HepG2 (cell line): ENCODE measurements around the gene CTDSP2. TPM values are rescaled to one million over a fixed set of nuclear protein-coding genes. Genes with fewer than 3 reads are reported as not detected.

Source experiments
- EEA1 ChIP-seq: sonication (generic); formaldehyde crosslinking; IDR thresholded peaks from 2 replicates; pipeline ENCODE4 v1.5.1; 2020; ENCODE audit warnings: mild to moderate bottlenecking, missing genetic modification reagents, borderline replicate concordance
- EHMT2 ChIP-seq: fragments of 200-600 bp; sonication (generic); IDR thresholded peaks from 2 replicates; pipeline ENCODE4 v1.7.0; 2017; ENCODE audit warnings: antibody characterized with exemption, low read depth, low read length, borderline replicate concordance
- KDM2A ChIP-seq: sonication (generic); formaldehyde crosslinking; IDR thresholded peaks from 2 replicates; pipeline ENCODE4 v1.4.0; 2020; ENCODE audit warnings: low read depth, missing genetic modification reagents, borderline replicate concordance
- MAFG ChIP-seq: sonication (generic); formaldehyde crosslinking; IDR thresholded peaks from 2 replicates; pipeline ENCODE4 v1.5.1; 2020; ENCODE audit warnings: mild to moderate bottlenecking, missing genetic modification reagents
- MYC ChIP-seq: sonication (generic); formaldehyde crosslinking; IDR thresholded peaks from 2 replicates; pipeline ENCODE4 v1.9.0; 2021; ENCODE audit warnings: missing genetic modification reagents, borderline replicate concordance
- SAP130 ChIP-seq: IDR thresholded peaks from 2 replicates; pipeline ENCODE4 v1.6.1; 2016; ENCODE audit warnings: low read depth
- SP5 ChIP-seq: IDR thresholded peaks from 2 replicates; pipeline ENCODE4 v1.6.1; 2016; ENCODE audit warnings: low read depth, borderline replicate concordance
- TGIF2 ChIP-seq: IDR thresholded peaks from 2 replicates; pipeline ENCODE4 v1.6.1; 2016; ENCODE audit warnings: control low read depth, missing compliant biosample characterization
- ZNF317 ChIP-seq: sonication (generic); formaldehyde crosslinking; IDR thresholded peaks from 2 replicates; pipeline ENCODE4 v1.5.0; 2020; ENCODE audit warnings: mild to moderate bottlenecking, missing genetic modification reagents
- ZNF616 ChIP-seq: sonication (generic); formaldehyde crosslinking; IDR thresholded peaks from 2 replicates; pipeline ENCODE4 v1.5.0; 2020; ENCODE audit warnings: low read depth, mild to moderate bottlenecking, missing genetic modification reagents
- ZNF782 ChIP-seq: sonication (generic); formaldehyde crosslinking; IDR thresholded peaks from 2 replicates; pipeline ENCODE4 v1.4.0; 2020; ENCODE audit warnings: missing genetic modification reagents, mild to moderate bottlenecking, borderline replicate concordance
- polyA plus RNA-seq, 8 experiments: library from polyadenylated mRNA; depleted of rRNA in 3 of 8; stranded (reverse) in 7 of 8; unstranded in 1 of 8; fragments of >200 nt; fragmentation: Illumina TruSeq in 4 of 8; extraction: Trizol in 4 of 8; gene quantifications; 2 replicates each; pipeline versions ENCODE4 v1.2.1 to v1.2.3, GENCODE V29; 2011 to 2016; ENCODE audit warnings: low read depth in 4 of 8, missing spikeins in 1 of 8, mixed read lengths in 1 of 8; ENCODE audit not compliant: insufficient read depth in 1 of 8
- total RNA-seq, 5 experiments: library from RNA; depleted of rRNA; stranded (reverse); fragments of >200 nt; fragmentation: Illumina TruSeq; extraction: Trizol; gene quantifications; 2 replicates each; pipeline ENCODE4 v1.2.3, GENCODE V29; 2016; ENCODE audit warnings: low read depth in 1 of 5
- TF ChIP-seq, protein P1 (sequence below): sonication (generic); formaldehyde crosslinking; IDR thresholded peaks from 2 replicates; pipeline ENCODE4 v1.4.0; 2020; ENCODE audit warnings: missing genetic modification reagents
- TF ChIP-seq, protein P2 (sequence below): IDR thresholded peaks from 2 replicates; pipeline ENCODE4 v1.6.1; 2016; ENCODE audit warnings: missing genetic modification reagents, missing compliant biosample characterization
- TF ChIP-seq, protein P3 (sequence below): sonication (generic); formaldehyde crosslinking; IDR thresholded peaks from 2 replicates; pipeline ENCODE4 v1.4.0; 2020; ENCODE audit warnings: mild to moderate bottlenecking, missing genetic modification reagents

Gene CTDSP2
- total and polyA plus RNA-seq, 2 of the 13 experiments (the other 11 are each of a cell fraction or from before 2014, with no cell fraction given), result 38.1 to 82.5 TPM

DNA sequence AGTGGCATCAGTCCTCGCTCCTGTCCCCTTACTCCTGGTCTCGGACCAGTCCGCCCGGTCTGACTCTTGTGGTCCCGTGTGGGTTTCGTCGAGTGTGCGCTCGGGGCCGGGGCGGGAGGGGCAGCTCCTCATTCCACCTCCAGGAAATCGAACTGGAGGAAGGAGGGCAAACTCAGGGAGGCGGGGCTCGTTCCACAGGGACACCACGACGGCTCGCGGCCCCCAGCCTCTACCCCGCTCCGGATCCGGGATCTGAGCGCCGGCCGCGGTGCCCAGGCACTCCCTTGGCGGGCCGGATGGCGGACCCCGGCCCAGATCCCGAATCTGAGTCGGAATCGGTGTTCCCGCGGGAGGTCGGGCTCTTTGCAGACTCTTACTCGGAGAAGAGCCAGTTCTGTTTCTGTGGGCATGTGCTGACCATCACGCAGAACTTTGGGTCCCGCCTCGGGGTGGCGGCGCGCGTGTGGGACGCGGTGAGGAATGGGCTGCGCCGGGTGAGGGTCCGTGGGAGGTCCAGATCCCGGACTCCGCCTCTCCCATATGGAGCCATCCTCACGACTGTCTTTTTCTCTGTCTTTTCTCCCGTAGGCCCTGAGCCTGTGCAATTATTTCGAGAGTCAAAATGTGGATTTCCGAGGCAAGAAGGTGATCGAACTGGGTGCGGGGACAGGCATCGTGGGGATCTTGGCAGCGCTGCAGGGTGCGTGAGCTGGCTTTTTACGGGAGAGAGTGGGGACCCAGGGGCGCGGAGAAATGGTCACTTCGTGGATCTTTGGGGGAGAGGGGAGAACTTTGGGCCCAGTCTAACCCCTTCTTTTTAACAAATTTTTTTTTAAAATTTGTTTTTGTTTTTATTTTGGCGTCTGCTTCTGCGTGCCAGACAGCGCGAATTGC lies 73.9 kb downstream of the CTDSP2 start, which contains the start of gene EEF1AKMT3 (continued):
- TF ChIP-seq, protein P1, sequence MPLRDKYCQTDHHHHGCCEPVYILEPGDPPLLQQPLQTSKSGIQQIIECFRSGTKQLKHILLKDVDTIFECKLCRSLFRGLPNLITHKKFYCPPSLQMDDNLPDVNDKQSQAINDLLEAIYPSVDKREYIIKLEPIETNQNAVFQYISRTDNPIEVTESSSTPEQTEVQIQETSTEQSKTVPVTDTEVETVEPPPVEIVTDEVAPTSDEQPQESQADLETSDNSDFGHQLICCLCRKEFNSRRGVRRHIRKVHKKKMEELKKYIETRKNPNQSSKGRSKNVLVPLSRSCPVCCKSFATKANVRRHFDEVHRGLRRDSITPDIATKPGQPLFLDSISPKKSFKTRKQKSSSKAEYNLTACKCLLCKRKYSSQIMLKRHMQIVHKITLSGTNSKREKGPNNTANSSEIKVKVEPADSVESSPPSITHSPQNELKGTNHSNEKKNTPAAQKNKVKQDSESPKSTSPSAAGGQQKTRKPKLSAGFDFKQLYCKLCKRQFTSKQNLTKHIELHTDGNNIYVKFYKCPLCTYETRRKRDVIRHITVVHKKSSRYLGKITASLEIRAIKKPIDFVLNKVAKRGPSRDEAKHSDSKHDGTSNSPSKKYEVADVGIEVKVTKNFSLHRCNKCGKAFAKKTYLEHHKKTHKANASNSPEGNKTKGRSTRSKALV (CRISPR knock-in tag), result peak; percentile 25; the same call in 1 of the 2 replicates
- TF ChIP-seq KDM2A (0 out of 2 replicates have a peak, but pooled peaks have one; percentile 20), ZNF317 (CRISPR knock-in tag) (peak; percentile 50; the same call in 1 of the 2 replicates), MYC (peak; percentile 30; the same call in 1 of the 2 replicates), ZNF782 (CRISPR knock-in tag) (no peak), SAP130 (CRISPR knock-in tag) (no peak), EEA1 (peak; percentile 33; the same call in 1 of the 2 replicates), SP5 (no peak), TGIF2 (CRISPR knock-in tag) (0 out of 2 replicates have a peak, but pooled peaks have one; percentile 45), ZNF616 (CRISPR knock-in tag) (no peak), EHMT2 (no peak), MAFG (CRISPR knock-in tag) (no peak)
- TF ChIP-seq, protein P2, sequence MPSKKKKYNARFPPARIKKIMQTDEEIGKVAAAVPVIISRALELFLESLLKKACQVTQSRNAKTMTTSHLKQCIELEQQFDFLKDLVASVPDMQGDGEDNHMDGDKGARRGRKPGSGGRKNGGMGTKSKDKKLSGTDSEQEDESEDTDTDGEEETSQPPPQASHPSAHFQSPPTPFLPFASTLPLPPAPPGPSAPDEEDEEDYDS (CRISPR knock-in tag), result 0 out of 2 replicates have a peak, but pooled peaks have one; percentile 4
- TF ChIP-seq, protein P3, sequence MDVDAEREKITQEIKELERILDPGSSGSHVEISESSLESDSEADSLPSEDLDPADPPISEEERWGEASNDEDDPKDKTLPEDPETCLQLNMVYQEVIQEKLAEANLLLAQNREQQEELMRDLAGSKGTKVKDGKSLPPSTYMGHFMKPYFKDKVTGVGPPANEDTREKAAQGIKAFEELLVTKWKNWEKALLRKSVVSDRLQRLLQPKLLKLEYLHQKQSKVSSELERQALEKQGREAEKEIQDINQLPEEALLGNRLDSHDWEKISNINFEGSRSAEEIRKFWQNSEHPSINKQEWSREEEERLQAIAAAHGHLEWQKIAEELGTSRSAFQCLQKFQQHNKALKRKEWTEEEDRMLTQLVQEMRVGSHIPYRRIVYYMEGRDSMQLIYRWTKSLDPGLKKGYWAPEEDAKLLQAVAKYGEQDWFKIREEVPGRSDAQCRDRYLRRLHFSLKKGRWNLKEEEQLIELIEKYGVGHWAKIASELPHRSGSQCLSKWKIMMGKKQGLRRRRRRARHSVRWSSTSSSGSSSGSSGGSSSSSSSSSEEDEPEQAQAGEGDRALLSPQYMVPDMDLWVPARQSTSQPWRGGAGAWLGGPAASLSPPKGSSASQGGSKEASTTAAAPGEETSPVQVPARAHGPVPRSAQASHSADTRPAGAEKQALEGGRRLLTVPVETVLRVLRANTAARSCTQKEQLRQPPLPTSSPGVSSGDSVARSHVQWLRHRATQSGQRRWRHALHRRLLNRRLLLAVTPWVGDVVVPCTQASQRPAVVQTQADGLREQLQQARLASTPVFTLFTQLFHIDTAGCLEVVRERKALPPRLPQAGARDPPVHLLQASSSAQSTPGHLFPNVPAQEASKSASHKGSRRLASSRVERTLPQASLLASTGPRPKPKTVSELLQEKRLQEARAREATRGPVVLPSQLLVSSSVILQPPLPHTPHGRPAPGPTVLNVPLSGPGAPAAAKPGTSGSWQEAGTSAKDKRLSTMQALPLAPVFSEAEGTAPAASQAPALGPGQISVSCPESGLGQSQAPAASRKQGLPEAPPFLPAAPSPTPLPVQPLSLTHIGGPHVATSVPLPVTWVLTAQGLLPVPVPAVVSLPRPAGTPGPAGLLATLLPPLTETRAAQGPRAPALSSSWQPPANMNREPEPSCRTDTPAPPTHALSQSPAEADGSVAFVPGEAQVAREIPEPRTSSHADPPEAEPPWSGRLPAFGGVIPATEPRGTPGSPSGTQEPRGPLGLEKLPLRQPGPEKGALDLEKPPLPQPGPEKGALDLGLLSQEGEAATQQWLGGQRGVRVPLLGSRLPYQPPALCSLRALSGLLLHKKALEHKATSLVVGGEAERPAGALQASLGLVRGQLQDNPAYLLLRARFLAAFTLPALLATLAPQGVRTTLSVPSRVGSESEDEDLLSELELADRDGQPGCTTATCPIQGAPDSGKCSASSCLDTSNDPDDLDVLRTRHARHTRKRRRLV (CRISPR knock-in tag), result 0 out of 2 replicates have a peak, but pooled peaks have one; percentile 23
